WTC11 (cell line): ENCODE results near the gene INO80.

Source experiments
- SMAD3 ChIP-seq: sonication (generic); formaldehyde crosslinking; IDR thresholded peaks from 2 replicates; pipeline ENCODE4 v1.8.0; 2022; ENCODE audit warnings: missing genetic modification reagents, mild to moderate bottlenecking, borderline replicate concordance
- TF ChIP-seq, protein P1 (sequence below): sonication (generic); formaldehyde crosslinking; IDR thresholded peaks from 2 replicates; pipeline ENCODE4 v1.8.0; 2022; ENCODE audit warnings: mild to moderate bottlenecking, missing genetic modification reagents
- TF ChIP-seq, protein P2 (sequence below): fragments of 200-600 bp; IDR thresholded peaks from 2 replicates; pipeline ENCODE4 v1.8.0; 2022; ENCODE audit warnings: antibody characterized with exemption
- TF ChIP-seq, protein P3 (sequence below): sonication (generic); formaldehyde crosslinking; IDR thresholded peaks from 2 replicates; pipeline ENCODE4 v1.8.1; 2023; ENCODE audit warnings: mild to moderate bottlenecking, missing genetic modification reagents, borderline replicate concordance

DNA sequence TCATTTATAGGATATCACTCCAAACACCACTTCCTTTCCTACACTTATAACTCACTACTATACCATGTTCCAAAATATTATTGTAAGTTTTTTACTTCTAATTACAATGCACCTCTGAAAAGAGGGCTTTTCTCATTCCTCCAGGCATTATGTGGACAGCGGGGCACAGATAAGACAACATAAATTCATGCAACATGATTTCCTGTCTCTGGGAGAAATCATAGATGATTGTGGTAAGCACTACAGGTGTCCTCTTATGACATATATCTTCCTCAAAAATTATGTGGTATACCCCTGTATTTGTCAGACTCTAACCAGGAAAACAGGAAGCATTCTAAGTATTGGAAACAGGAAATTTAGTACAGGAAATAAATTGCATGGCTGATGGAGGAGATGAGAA, 45.7 kb upstream of the INO80 start:
- no peak for TF ChIP-seq SMAD3 (CRISPR knock-in tag)
- TF ChIP-seq, protein P1, sequence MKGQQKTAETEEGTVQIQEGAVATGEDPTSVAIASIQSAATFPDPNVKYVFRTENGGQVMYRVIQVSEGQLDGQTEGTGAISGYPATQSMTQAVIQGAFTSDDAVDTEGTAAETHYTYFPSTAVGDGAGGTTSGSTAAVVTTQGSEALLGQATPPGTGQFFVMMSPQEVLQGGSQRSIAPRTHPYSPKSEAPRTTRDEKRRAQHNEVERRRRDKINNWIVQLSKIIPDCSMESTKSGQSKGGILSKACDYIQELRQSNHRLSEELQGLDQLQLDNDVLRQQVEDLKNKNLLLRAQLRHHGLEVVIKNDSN (CRISPR knock-in tag), result no peak
- TF ChIP-seq, protein P2, sequence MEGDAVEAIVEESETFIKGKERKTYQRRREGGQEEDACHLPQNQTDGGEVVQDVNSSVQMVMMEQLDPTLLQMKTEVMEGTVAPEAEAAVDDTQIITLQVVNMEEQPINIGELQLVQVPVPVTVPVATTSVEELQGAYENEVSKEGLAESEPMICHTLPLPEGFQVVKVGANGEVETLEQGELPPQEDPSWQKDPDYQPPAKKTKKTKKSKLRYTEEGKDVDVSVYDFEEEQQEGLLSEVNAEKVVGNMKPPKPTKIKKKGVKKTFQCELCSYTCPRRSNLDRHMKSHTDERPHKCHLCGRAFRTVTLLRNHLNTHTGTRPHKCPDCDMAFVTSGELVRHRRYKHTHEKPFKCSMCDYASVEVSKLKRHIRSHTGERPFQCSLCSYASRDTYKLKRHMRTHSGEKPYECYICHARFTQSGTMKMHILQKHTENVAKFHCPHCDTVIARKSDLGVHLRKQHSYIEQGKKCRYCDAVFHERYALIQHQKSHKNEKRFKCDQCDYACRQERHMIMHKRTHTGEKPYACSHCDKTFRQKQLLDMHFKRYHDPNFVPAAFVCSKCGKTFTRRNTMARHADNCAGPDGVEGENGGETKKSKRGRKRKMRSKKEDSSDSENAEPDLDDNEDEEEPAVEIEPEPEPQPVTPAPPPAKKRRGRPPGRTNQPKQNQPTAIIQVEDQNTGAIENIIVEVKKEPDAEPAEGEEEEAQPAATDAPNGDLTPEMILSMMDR, result no peak
- TF ChIP-seq, protein P3, sequence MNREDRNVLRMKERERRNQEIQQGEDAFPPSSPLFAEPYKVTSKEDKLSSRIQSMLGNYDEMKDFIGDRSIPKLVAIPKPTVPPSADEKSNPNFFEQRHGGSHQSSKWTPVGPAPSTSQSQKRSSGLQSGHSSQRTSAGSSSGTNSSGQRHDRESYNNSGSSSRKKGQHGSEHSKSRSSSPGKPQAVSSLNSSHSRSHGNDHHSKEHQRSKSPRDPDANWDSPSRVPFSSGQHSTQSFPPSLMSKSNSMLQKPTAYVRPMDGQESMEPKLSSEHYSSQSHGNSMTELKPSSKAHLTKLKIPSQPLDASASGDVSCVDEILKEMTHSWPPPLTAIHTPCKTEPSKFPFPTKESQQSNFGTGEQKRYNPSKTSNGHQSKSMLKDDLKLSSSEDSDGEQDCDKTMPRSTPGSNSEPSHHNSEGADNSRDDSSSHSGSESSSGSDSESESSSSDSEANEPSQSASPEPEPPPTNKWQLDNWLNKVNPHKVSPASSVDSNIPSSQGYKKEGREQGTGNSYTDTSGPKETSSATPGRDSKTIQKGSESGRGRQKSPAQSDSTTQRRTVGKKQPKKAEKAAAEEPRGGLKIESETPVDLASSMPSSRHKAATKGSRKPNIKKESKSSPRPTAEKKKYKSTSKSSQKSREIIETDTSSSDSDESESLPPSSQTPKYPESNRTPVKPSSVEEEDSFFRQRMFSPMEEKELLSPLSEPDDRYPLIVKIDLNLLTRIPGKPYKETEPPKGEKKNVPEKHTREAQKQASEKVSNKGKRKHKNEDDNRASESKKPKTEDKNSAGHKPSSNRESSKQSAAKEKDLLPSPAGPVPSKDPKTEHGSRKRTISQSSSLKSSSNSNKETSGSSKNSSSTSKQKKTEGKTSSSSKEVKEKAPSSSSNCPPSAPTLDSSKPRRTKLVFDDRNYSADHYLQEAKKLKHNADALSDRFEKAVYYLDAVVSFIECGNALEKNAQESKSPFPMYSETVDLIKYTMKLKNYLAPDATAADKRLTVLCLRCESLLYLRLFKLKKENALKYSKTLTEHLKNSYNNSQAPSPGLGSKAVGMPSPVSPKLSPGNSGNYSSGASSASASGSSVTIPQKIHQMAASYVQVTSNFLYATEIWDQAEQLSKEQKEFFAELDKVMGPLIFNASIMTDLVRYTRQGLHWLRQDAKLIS (CRISPR knock-in tag), result no peak
